IMR-90 (cell line): Measurements from ENCODE around the gene FAM98B. TPM values are rescaled to one million over a fixed set of nuclear protein-coding genes. Genes with fewer than 3 reads are reported as not detected.

Experiments
- ATAC-seq: fragments of 200-7000 bp; cut with Tn5 transposase; 2 replicates; pipeline ENCODE4 v1.9.1; 2020; ENCODE audit warnings: low read depth, mild to moderate bottlenecking, moderate library complexity
- BruUV-seq: library from RNA; stranded (reverse); fragments of 400-500 nt; replicated peaks from 2 replicates; lab custom pipeline; 2021; lab: Mats Ljungman, UMichigan
- CTCF ChIA-PET: fragments of 300-600 bp; formaldehyde crosslinking; extraction: SDS; loops from one replicate; lab custom pipeline; 2021; ENCODE audit warnings: antibody characterized with exemption; lab: Yijun Ruan, JAX
- POLR2A ChIA-PET: fragments of 300-600 bp; sonication (Branson Sonifier 250); formaldehyde crosslinking; loops from one replicate; lab custom pipeline; 2022; ENCODE audit warnings: antibody characterized with exemption; ENCODE audit not compliant: unreplicated experiment; lab: Charles Lee
- DNase-seq: peaks from one replicate; pipeline ENCODE4 v3.0.0; 2013
- H2AFZ ChIP-seq: replicated peaks from 2 replicates; pipeline ENCODE3; 2013; ENCODE audit warnings: low read length, mild to moderate bottlenecking; ENCODE audit not compliant: poor library complexity
- H2AK5ac ChIP-seq: 2 replicates; pipeline ENCODE4 v1.6.1; 2013; ENCODE audit warnings: low read depth, low read length, inconsistent platforms
- H2AK9ac ChIP-seq: replicated peaks from 2 replicates; pipeline ENCODE3; 2013; ENCODE audit warnings: mild to moderate bottlenecking, low read depth, low read length, moderate library complexity; ENCODE audit not compliant: poor library complexity
- H2BK120ac ChIP-seq: 2 replicates; pipeline ENCODE4 v1.6.1; 2013; ENCODE audit warnings: low read depth, low read length, inconsistent platforms
- H2BK15ac ChIP-seq: 3 replicates; pipeline ENCODE4 v1.6.1; 2013; ENCODE audit warnings: low read depth, low read length, inconsistent platforms
- H2BK20ac ChIP-seq: 2 replicates; pipeline ENCODE4 v1.6.1; 2013; ENCODE audit warnings: low read depth, mild to moderate bottlenecking, inconsistent platforms, low read length, moderate library complexity
- H2BK5ac ChIP-seq: 2 replicates; pipeline ENCODE4 v1.6.1; 2013; ENCODE audit warnings: mild to moderate bottlenecking, low read depth, low read length, inconsistent platforms; ENCODE audit not compliant: poor library complexity, severe bottlenecking
- H3K14ac ChIP-seq: replicated peaks from 2 replicates; pipeline ENCODE4 v1.6.1; 2013; ENCODE audit warnings: low read depth, low read length, inconsistent platforms
- H3K18ac ChIP-seq: 2 replicates; pipeline ENCODE4 v1.6.1; 2013; ENCODE audit warnings: low read depth, low read length, control low read depth
- H3K23ac ChIP-seq: 2 replicates; pipeline ENCODE4 v1.6.1; 2013; ENCODE audit warnings: low read depth, low read length, inconsistent platforms
- H3K27ac ChIP-seq: 2 replicates; pipeline ENCODE4 v1.5.1; 2013; ENCODE audit warnings: mild to moderate bottlenecking, control low read depth, low read length; ENCODE audit not compliant: insufficient read depth
- H3K27me3 ChIP-seq: 2 replicates; pipeline ENCODE4 v1.6.1; 2013; ENCODE audit warnings: low read length; ENCODE audit not compliant: control insufficient read depth, insufficient read depth
- H3K36me3 ChIP-seq: 2 replicates; pipeline ENCODE4 v1.6.1; 2013; ENCODE audit warnings: low read length, mixed read lengths; ENCODE audit not compliant: control insufficient read depth, insufficient read depth
- H3K4ac ChIP-seq: 2 replicates; pipeline ENCODE4 v1.6.1; 2013; ENCODE audit warnings: low read depth, low read length, inconsistent platforms
- H3K4me1 ChIP-seq: 2 replicates; pipeline ENCODE4 v1.6.1; 2013; ENCODE audit warnings: low read length, mixed read lengths; ENCODE audit not compliant: control insufficient read depth, insufficient read depth
- H3K4me2 ChIP-seq: 2 replicates; pipeline ENCODE4 v1.6.1; 2013; ENCODE audit warnings: low read depth, mild to moderate bottlenecking, control low read depth, low read length, moderate library complexity
- H3K4me3 ChIP-seq: 2 replicates; pipeline ENCODE4 v1.5.1; 2013; ENCODE audit warnings: low read depth, mild to moderate bottlenecking, control low read depth, low read length, moderate library complexity; ENCODE audit not compliant: insufficient read depth
- H3K56ac ChIP-seq: 2 replicates; pipeline ENCODE4 v1.6.1; 2013; ENCODE audit warnings: low read length, inconsistent platforms; ENCODE audit not compliant: insufficient read depth; ENCODE audit errors: extremely low read depth
- H3K79me1 ChIP-seq, 2 experiments: 2 replicates each; pipeline ENCODE4 v1.6.1; 2013; ENCODE audit warnings: low read length in 2 of 2, inconsistent platforms in 1 of 2, low read depth in 1 of 2
- H3K9ac ChIP-seq: 2 replicates; pipeline ENCODE4 v1.6.1; 2013; ENCODE audit warnings: low read depth, low read length, control low read depth
- H3K9me1 ChIP-seq: 2 replicates; pipeline ENCODE4 v1.6.1; 2013; ENCODE audit warnings: low read length, inconsistent platforms; ENCODE audit not compliant: insufficient read depth
- H3K9me3 ChIP-seq: 2 replicates; pipeline ENCODE4 v1.6.1; 2013; ENCODE audit warnings: low read length; ENCODE audit not compliant: control insufficient read depth, insufficient read depth
- H4K20me1 ChIP-seq: 2 replicates; pipeline ENCODE4 v1.6.1; 2013; ENCODE audit warnings: low read length, inconsistent platforms; ENCODE audit not compliant: insufficient read depth
- H4K5ac ChIP-seq: 2 replicates; pipeline ENCODE4 v1.6.1; 2013; ENCODE audit warnings: mild to moderate bottlenecking, low read depth, low read length, control low read depth
- H4K8ac ChIP-seq, 2 experiments: 2 replicates each; pipeline ENCODE4 v1.6.1; 2013; ENCODE audit warnings: low read depth in 2 of 2, low read length in 2 of 2, control low read depth in 1 of 2, inconsistent platforms in 1 of 2
- H4K91ac ChIP-seq: 2 replicates; pipeline ENCODE4 v1.6.1; 2013; ENCODE audit warnings: low read depth, low read length, inconsistent platforms; ENCODE audit not compliant: insufficient read depth
- BHLHE40 ChIP-seq: fragments of 150-350 bp; IDR thresholded peaks from 2 replicates; pipeline ENCODE4 v1.6.1; 2016; ENCODE audit warnings: mild to moderate bottlenecking, low read depth, low read length
- CEBPB ChIP-seq: IDR thresholded peaks from 2 replicates; pipeline ENCODE4 v1.6.1; 2012; ENCODE audit warnings: low read depth, low read length, improper control_type of control experiment
- CHD1 ChIP-seq: IDR thresholded peaks from 2 replicates; pipeline ENCODE4 v1.6.1; 2012; ENCODE audit warnings: low read depth, low read length, improper control_type of control experiment
- CTCF ChIP-seq: conservative IDR thresholded peaks from 2 replicates; pipeline ENCODE4 v1.5.1; 2012; ENCODE audit warnings: mild to moderate bottlenecking, low read depth, low read length, improper control_type of control experiment
- FOS ChIP-seq: fragments of 150-350 bp; IDR thresholded peaks from 2 replicates; pipeline ENCODE4 v1.6.1; 2016; ENCODE audit warnings: low read depth, low read length
- MAFK ChIP-seq: IDR thresholded peaks from 2 replicates; pipeline ENCODE4 v1.6.1; 2012; ENCODE audit warnings: low read depth, low read length, improper control_type of control experiment
- MAZ ChIP-seq: IDR thresholded peaks from 2 replicates; pipeline ENCODE4 v1.6.1; 2012; ENCODE audit warnings: low read depth, mild to moderate bottlenecking, low read length, improper control_type of control experiment, moderate library complexity, borderline replicate concordance
- MXI1 ChIP-seq: IDR thresholded peaks from 2 replicates; pipeline ENCODE4 v1.6.1; 2012; ENCODE audit warnings: low read depth, mild to moderate bottlenecking, low read length, moderate library complexity, borderline replicate concordance
- NFE2L2 ChIP-seq: fragments of 150-350 bp; IDR thresholded peaks from 2 replicates; pipeline ENCODE4 v1.6.1; 2016; ENCODE audit warnings: low read depth, mild to moderate bottlenecking, low read length
- POLR2A ChIP-seq: IDR thresholded peaks from 2 replicates; pipeline ENCODE4 v1.6.1; 2012; ENCODE audit warnings: mild to moderate bottlenecking, low read depth, low read length
- RAD21 ChIP-seq: IDR thresholded peaks from 2 replicates; pipeline ENCODE4 v1.6.1; 2012; ENCODE audit warnings: low read length, improper control_type of control experiment
- RCOR1 ChIP-seq: IDR thresholded peaks from 2 replicates; pipeline ENCODE4 v1.6.1; 2012; ENCODE audit warnings: mild to moderate bottlenecking, low read length, improper control_type of control experiment; ENCODE audit not compliant: insufficient replicate concordance
- RFX5 ChIP-seq: IDR thresholded peaks from 2 replicates; pipeline ENCODE4 v1.8.0; 2012; ENCODE audit warnings: low read depth, mild to moderate bottlenecking, low read length, moderate library complexity
- SMC3 ChIP-seq: fragments of 150-350 bp; IDR thresholded peaks from 2 replicates; pipeline ENCODE4 v1.6.1; 2016; ENCODE audit warnings: low read depth, mild to moderate bottlenecking, antibody characterized with exemption, low read length, moderate library complexity
- dilution Hi-C: fragments of 300-500 bp; cut with HindIII; formaldehyde crosslinking; loops from one replicate; pipeline ENCODE4 v1.14.3; 2018; ENCODE audit warnings: low sequenced_read_pairs; ENCODE audit not compliant: unreplicated experiment
- in situ Hi-C: fragments of 300-500 bp; cut with MboI; formaldehyde crosslinking; loops from 3 replicates; pipeline ENCODE4 v1.14.3; 2019; ENCODE audit warnings: low sequenced_read_pairs, inconsistent platforms, mixed read lengths
- intact Hi-C: fragments of 100-400 bp; cut with micrococcal nuclease; formaldehyde crosslinking; loops from 2 replicates; pipeline ENCODE4 v1.10.0; 2022
- polyA plus RNA-seq, 3 experiments: library from polyadenylated mRNA; depleted of rRNA; stranded (reverse); fragments of >200 nt; gene quantifications; 2 replicates each; pipeline ENCODE4 v1.2.3, GENCODE V29; 2012; ENCODE audit warnings: low replicate concordance in 1 of 3
- total RNA-seq: library from RNA; depleted of rRNA; stranded (reverse); fragments of >200 nt; gene quantifications from 2 replicates; pipeline ENCODE4 v1.2.3, GENCODE V29; 2012
- TF ChIP-seq, protein P1 (sequence below): fragments of 150-350 bp; IDR thresholded peaks from 2 replicates; pipeline ENCODE4 v1.6.1; 2016; ENCODE audit warnings: low read depth, mild to moderate bottlenecking, low read length, moderate library complexity, borderline replicate concordance
- TF ChIP-seq, protein P2 (sequence below): fragments of 150-350 bp; IDR thresholded peaks from 2 replicates; pipeline ENCODE4 v1.6.1; 2017; ENCODE audit warnings: mild to moderate bottlenecking, antibody characterized with exemption, low read length, low read depth

Gene FAM98B
- total and polyA plus RNA-seq, 2 of the 4 experiments (the other 2 are of a cell fraction), result 2.7 to 12.2 TPM

- no peak for ATAC-seq
- in situ Hi-C loops (no loop called here), intact Hi-C loops (no loop called here), dilution Hi-C loops (no loop called here)
- Histone ChIP-seq H2AK9ac (no peak overlapping the region), H3K79me1 (no peaks in the 10 kb centered on the region), H2BK120ac (no peak overlapping the region), H3K36me3 (no peaks in the 10 kb centered on the region), H2AK5ac (no peak overlapping the region), H3K4me2 (no peak overlapping the region), H3K4me3 (no peak overlapping the region), H3K9me3 (no peaks in the 10 kb centered on the region), H4K8ac (no peak overlapping the region; a peak in 1 of 4 replicates), H3K4ac (no peak overlapping the region), H3K27ac (no peak overlapping the region), H3K56ac (no peak overlapping the region), H4K20me1 (no peaks in the 10 kb centered on the region), H3K23ac (no peak overlapping the region), H2BK5ac (no peak overlapping the region), H2AFZ (no peak overlapping the region), H2BK15ac (no peak overlapping the region), H3K14ac (no peak overlapping the region), H3K18ac (no peak overlapping the region), H4K91ac (no peak overlapping the region), H4K5ac (no peak overlapping the region), H3K4me1 (peaks cover 15% of the 10 kb centered on the region), H3K27me3 (no peaks in the 10 kb centered on the region), H3K9ac (no peak overlapping the region), H2BK20ac (no peak overlapping the region), H3K9me1 (peaks cover 5% of the 10 kb centered on the region; the same call in 1 of the 2 replicates)
- CTCF ChIA-PET, result no interaction called here
- no peak for TF ChIP-seq CEBPB
- TF ChIP-seq, protein P1, sequence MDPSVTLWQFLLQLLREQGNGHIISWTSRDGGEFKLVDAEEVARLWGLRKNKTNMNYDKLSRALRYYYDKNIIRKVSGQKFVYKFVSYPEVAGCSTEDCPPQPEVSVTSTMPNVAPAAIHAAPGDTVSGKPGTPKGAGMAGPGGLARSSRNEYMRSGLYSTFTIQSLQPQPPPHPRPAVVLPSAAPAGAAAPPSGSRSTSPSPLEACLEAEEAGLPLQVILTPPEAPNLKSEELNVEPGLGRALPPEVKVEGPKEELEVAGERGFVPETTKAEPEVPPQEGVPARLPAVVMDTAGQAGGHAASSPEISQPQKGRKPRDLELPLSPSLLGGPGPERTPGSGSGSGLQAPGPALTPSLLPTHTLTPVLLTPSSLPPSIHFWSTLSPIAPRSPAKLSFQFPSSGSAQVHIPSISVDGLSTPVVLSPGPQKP, result no peak
- TF ChIP-seq POLR2A, result no peak
- TF ChIP-seq CHD1, result no peak
- no peak for TF ChIP-seq MAZ
- TF ChIP-seq, protein P2, sequence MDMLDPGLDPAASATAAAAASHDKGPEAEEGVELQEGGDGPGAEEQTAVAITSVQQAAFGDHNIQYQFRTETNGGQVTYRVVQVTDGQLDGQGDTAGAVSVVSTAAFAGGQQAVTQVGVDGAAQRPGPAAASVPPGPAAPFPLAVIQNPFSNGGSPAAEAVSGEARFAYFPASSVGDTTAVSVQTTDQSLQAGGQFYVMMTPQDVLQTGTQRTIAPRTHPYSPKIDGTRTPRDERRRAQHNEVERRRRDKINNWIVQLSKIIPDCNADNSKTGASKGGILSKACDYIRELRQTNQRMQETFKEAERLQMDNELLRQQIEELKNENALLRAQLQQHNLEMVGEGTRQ, result no peak
- TF ChIP-seq RCOR1, result no peak
- no peak for TF ChIP-seq BHLHE40
- no peak for TF ChIP-seq MXI1
- TF ChIP-seq SMC3, result no peak
- TF ChIP-seq NFE2L2, result no peak
- no peak for TF ChIP-seq MAFK
- TF ChIP-seq FOS, result no peak
- TF ChIP-seq RFX5, result no peak
- TF ChIP-seq RAD21, result no peak
- no peak for TF ChIP-seq CTCF
- POLR2A ChIA-PET, result no interaction called here
- BruUV-seq, result no TSS peak
- no peak for DNase-seq
Measured at GRCh38 chr15:38533926-38534325, 80.0 kb downstream of the FAM98B start.
